HCT116 (cell line): ENCODE data around the gene PACRG.

Source experiments
- CEBPB ChIP-seq: IDR thresholded peaks from 2 replicates; pipeline ENCODE4 v1.6.1; 2012; ENCODE audit warnings: low read depth
- ELF1 ChIP-seq: IDR thresholded peaks from 2 replicates; pipeline ENCODE4 v1.6.1; 2012; ENCODE audit warnings: low read depth, borderline replicate concordance
- EZH2 ChIP-seq: fragments of 200-600 bp; sonication (generic); IDR thresholded peaks from 2 replicates; pipeline ENCODE4 v1.6.1; 2017; ENCODE audit warnings: antibody characterized with exemption, mixed run types
- FOSL1 ChIP-seq: IDR thresholded peaks from 2 replicates; pipeline ENCODE4 v1.6.1; 2012; ENCODE audit warnings: low read depth
- POLR2A ChIP-seq: IDR thresholded peaks from 2 replicates; pipeline ENCODE4 v1.7.0; 2011; ENCODE audit warnings: borderline replicate concordance; ENCODE audit not compliant: insufficient read depth, insufficient read length; ENCODE audit errors: extremely low read depth
- POLR2AphosphoS5 ChIP-seq: IDR thresholded peaks from 2 replicates; pipeline ENCODE4 v1.6.1; 2011; ENCODE audit warnings: mild to moderate bottlenecking, low read depth, low read length, moderate library complexity
- SIN3A ChIP-seq: IDR thresholded peaks from 2 replicates; pipeline ENCODE4 v1.6.1; 2012; ENCODE audit warnings: low read depth
- TF ChIP-seq, protein P1 (sequence below): IDR thresholded peaks from 2 replicates; pipeline ENCODE4 v1.6.1; 2012
- TF ChIP-seq, protein P2 (sequence below), 3 experiments: fragments of 200-600 bp in 1 of 3; sonication (generic) in 1 of 3; IDR thresholded peaks in 2 of 3; conservative IDR thresholded peaks in 1 of 3; 2 replicates each; pipeline ENCODE4 v1.5.1; 2012 to 2017; ENCODE audit warnings: low read depth in 2 of 3, low read length in 2 of 3, antibody characterized with exemption in 1 of 3, borderline replicate concordance in 1 of 3, control low read depth in 1 of 3, mild to moderate bottlenecking in 1 of 3, mixed read lengths in 1 of 3, mixed run types in 1 of 3, moderate library complexity in 1 of 3; ENCODE audit not compliant: insufficient read depth in 1 of 3
- TF ChIP-seq, protein P3 (sequence below): IDR thresholded peaks from 2 replicates; pipeline ENCODE4 v1.6.1; 2011; ENCODE audit warnings: mild to moderate bottlenecking, low read length, moderate library complexity; ENCODE audit not compliant: insufficient replicate concordance; ENCODE audit errors: extremely low read depth

DNA sequence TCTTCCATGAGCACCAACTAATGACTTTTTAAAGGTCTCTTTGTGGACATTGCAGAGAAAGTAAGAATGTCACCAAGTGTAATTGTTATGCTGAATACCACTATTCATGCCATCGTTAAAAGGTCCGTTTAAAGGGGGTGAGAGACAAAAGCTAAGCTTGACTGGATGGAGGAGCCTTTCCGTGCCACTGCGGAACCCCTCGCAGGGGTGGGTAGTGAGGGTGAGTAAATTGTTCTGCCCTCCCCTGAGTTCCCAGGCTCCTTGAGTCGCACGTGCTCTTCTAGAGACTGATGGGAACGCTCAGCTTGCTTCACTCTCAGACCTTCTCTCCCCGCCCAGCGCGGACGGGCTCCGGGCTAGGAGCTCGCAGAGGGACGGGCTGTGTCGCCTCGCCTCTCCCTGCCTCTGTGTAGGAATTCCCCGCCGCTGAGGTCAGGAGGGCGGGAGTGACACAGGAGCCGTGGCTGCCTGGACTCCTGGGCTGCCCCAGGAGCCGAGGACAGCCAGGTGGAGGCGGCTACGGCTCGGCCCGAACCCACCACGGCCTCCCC lies 371.9 kb downstream of the PACRG start:
- TF ChIP-seq, protein P1, sequence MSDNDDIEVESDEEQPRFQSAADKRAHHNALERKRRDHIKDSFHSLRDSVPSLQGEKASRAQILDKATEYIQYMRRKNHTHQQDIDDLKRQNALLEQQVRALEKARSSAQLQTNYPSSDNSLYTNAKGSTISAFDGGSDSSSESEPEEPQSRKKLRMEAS: no peak
- TF ChIP-seq POLR2A (no peak), EZH2 (no peak), POLR2AphosphoS5 (no peak), SIN3A (no peak), CEBPB (no peak), ELF1 (no peak), FOSL1 (no peak)
- TF ChIP-seq, protein P2, sequence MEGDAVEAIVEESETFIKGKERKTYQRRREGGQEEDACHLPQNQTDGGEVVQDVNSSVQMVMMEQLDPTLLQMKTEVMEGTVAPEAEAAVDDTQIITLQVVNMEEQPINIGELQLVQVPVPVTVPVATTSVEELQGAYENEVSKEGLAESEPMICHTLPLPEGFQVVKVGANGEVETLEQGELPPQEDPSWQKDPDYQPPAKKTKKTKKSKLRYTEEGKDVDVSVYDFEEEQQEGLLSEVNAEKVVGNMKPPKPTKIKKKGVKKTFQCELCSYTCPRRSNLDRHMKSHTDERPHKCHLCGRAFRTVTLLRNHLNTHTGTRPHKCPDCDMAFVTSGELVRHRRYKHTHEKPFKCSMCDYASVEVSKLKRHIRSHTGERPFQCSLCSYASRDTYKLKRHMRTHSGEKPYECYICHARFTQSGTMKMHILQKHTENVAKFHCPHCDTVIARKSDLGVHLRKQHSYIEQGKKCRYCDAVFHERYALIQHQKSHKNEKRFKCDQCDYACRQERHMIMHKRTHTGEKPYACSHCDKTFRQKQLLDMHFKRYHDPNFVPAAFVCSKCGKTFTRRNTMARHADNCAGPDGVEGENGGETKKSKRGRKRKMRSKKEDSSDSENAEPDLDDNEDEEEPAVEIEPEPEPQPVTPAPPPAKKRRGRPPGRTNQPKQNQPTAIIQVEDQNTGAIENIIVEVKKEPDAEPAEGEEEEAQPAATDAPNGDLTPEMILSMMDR (IDR thresholded peaks at IDR 0.05 in 2 of 3, conservative IDR thresholded peaks at IDR 0.05 in 1 of 3; ENCODE audit: borderline replicate concordance in 1 of 3, insufficient read depth in 1 of 3, low read depth in 2 of 3, low read length in 2 of 3): no peak
- TF ChIP-seq, protein P3, sequence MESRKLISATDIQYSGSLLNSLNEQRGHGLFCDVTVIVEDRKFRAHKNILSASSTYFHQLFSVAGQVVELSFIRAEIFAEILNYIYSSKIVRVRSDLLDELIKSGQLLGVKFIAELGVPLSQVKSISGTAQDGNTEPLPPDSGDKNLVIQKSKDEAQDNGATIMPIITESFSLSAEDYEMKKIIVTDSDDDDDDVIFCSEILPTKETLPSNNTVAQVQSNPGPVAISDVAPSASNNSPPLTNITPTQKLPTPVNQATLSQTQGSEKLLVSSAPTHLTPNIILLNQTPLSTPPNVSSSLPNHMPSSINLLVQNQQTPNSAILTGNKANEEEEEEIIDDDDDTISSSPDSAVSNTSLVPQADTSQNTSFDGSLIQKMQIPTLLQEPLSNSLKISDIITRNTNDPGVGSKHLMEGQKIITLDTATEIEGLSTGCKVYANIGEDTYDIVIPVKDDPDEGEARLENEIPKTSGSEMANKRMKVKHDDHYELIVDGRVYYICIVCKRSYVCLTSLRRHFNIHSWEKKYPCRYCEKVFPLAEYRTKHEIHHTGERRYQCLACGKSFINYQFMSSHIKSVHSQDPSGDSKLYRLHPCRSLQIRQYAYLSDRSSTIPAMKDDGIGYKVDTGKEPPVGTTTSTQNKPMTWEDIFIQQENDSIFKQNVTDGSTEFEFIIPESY: no peak
